Panc1 (cell line): Measurements from ENCODE around the gene LENEP. TPM values are rescaled to one million over a fixed set of nuclear protein-coding genes. Genes with fewer than 3 reads are reported as not detected.

Experiments used
- ATAC-seq: fragments of 200-7000 bp; cut with Tn5 transposase; 2 replicates; pipeline ENCODE4 v1.9.1; 2020; ENCODE audit warnings: mild to moderate bottlenecking, moderate library complexity
- BruUV-seq: library from RNA; stranded (reverse); fragments of 400-500 nt; replicated peaks from 2 replicates; lab custom pipeline; 2021; lab: Mats Ljungman, UMichigan
- CTCF ChIA-PET: fragments of 300-600 bp; sonication (Branson Sonifier 250); formaldehyde crosslinking; loops from one replicate; lab custom pipeline; 2022; ENCODE audit warnings: antibody characterized with exemption; lab: Charles Lee
- POLR2A ChIA-PET: fragments of 300-600 bp; sonication (Branson Sonifier 250); formaldehyde crosslinking; loops from one replicate; lab custom pipeline; 2022; ENCODE audit warnings: antibody characterized with exemption; lab: Charles Lee
- DNase-seq: peaks from one replicate; pipeline ENCODE4 v3.0.0-alpha.2; 2010; ENCODE audit warnings: low read depth, low spot score
- H3K27ac ChIP-seq: 2 replicates; pipeline ENCODE4 v1.5.1; 2011; ENCODE audit warnings: mild to moderate bottlenecking, low read length, inconsistent platforms
- H3K27me3 ChIP-seq: fragments of 200-500 bp; sonication (Bioruptor generic); 2 replicates; pipeline ENCODE4 v1.6.0; 2014; ENCODE audit warnings: low read length, inconsistent platforms; ENCODE audit not compliant: control insufficient read depth, insufficient read depth
- H3K36me3 ChIP-seq: fragments of 200-500 bp; sonication (Bioruptor generic); 2 replicates; pipeline ENCODE4 v1.5.1; 2014; ENCODE audit warnings: inconsistent platforms, mild to moderate bottlenecking, low read length, moderate library complexity; ENCODE audit not compliant: control insufficient read depth, insufficient read depth
- H3K4me1 ChIP-seq: 2 replicates; pipeline ENCODE4 v1.5.1; 2011; ENCODE audit warnings: inconsistent platforms, mild to moderate bottlenecking, low read length, moderate library complexity; ENCODE audit not compliant: control insufficient read depth, insufficient read depth
- H3K4me3 ChIP-seq, 2 experiments: 2 replicates each; pipeline ENCODE4 v1.5.1; 2011 to 2012; ENCODE audit warnings: low read depth in 2 of 2, low read length in 2 of 2, mild to moderate bottlenecking in 2 of 2, inconsistent platforms in 1 of 2, moderate library complexity in 1 of 2
- H3K9me3 ChIP-seq: fragments of 200-500 bp; sonication (Bioruptor generic); 2 replicates; pipeline ENCODE4 v1.5.1; 2014; ENCODE audit warnings: low read depth, mild to moderate bottlenecking, inconsistent platforms, low read length, moderate library complexity; ENCODE audit not compliant: control insufficient read depth, insufficient read depth
- POLR2AphosphoS5 ChIP-seq: IDR thresholded peaks from 2 replicates; pipeline ENCODE4 v1.6.1; 2012; ENCODE audit warnings: mild to moderate bottlenecking, low read depth, low read length, moderate library complexity
- SIN3A ChIP-seq: IDR thresholded peaks from 2 replicates; pipeline ENCODE4 v1.6.1; 2012; ENCODE audit warnings: low read depth, mild to moderate bottlenecking, low read length, moderate library complexity, borderline replicate concordance; ENCODE audit not compliant: insufficient read depth
- TCF7L2 ChIP-seq: IDR thresholded peaks from 2 replicates; pipeline ENCODE4 v1.6.1; 2011; ENCODE audit warnings: mild to moderate bottlenecking, low read depth, low read length, inconsistent platforms
- in situ Hi-C: cut with HindIII; loops from 2 replicates; pipeline ENCODE4 v1.10.0; 2016; ENCODE audit warnings: low sequenced_read_pairs, low pct_unique_long_range_greater_than_20kb
- intact Hi-C: fragments of 100-400 bp; cut with micrococcal nuclease; formaldehyde crosslinking; loops from one replicate; pipeline ENCODE4 v1.10.0; 2022; ENCODE audit not compliant: unreplicated experiment
- total RNA-seq: library from RNA; stranded (reverse); gene quantifications from one replicate; pipeline ENCODE4 v1.2.1, GENCODE V29; 2021; ENCODE audit not compliant: unreplicated experiment
- TF ChIP-seq, protein P1 (sequence below): fragments of 450-650 bp; IDR thresholded peaks from 2 replicates; pipeline ENCODE4 v1.5.1; 2017; ENCODE audit warnings: mild to moderate bottlenecking
- TF ChIP-seq, protein P2 (sequence below), 2 experiments: IDR thresholded peaks; 2 replicates each; pipeline ENCODE4 v1.6.1; 2011 to 2012; ENCODE audit warnings: low read depth in 2 of 2, control low read depth in 1 of 2, low read length in 1 of 2, mild to moderate bottlenecking in 1 of 2, moderate library complexity in 1 of 2; ENCODE audit not compliant: insufficient read depth in 1 of 2

Gene LENEP
- total RNA-seq, 1 experiment from 2014 or later: 0.67 TPM

DNA sequence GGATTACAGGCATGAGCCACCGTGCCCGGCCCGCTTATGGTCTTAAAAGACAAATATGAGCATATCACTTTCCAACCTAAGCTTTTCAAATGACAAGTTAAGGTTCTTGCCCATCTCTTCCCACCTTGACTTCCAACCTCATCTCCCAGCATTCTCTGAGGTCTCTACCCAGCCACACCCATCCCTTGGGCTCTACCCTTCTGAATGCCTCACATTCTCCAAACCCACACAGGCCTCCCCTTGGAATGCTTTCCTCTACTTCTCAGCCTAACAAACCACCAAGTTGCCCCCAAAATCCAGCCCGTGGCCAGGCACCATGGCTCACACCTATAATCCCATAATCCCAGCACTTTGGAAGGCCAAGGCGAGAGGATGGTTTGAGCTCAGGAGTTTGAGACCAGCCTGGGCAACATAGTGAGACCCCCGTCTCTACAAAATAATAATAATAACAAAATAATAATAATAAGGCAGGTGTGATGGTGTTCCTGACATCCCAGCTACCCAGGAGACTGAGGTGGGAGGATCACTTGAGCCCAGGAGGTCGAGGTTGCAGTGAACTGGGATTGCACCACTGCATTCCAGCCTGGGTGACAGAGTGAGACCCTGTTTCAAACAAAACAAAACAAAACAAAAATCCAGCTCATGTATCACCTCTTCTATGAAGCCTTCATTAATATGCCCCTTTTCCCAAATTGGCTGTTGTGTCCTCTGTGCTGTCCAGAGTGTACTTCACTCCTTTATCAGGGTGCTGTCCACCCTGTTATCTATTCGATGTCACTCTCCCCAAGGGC is 28.9 kb downstream of the LENEP start:
- intact Hi-C loops: no loop called here
- BruUV-seq: no TSS peak
- TF ChIP-seq SIN3A (no peak), TCF7L2 (no peak), POLR2AphosphoS5 (no peak)
- TF ChIP-seq, protein P1, sequence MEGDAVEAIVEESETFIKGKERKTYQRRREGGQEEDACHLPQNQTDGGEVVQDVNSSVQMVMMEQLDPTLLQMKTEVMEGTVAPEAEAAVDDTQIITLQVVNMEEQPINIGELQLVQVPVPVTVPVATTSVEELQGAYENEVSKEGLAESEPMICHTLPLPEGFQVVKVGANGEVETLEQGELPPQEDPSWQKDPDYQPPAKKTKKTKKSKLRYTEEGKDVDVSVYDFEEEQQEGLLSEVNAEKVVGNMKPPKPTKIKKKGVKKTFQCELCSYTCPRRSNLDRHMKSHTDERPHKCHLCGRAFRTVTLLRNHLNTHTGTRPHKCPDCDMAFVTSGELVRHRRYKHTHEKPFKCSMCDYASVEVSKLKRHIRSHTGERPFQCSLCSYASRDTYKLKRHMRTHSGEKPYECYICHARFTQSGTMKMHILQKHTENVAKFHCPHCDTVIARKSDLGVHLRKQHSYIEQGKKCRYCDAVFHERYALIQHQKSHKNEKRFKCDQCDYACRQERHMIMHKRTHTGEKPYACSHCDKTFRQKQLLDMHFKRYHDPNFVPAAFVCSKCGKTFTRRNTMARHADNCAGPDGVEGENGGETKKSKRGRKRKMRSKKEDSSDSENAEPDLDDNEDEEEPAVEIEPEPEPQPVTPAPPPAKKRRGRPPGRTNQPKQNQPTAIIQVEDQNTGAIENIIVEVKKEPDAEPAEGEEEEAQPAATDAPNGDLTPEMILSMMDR: no peak
- TF ChIP-seq, protein P2, sequence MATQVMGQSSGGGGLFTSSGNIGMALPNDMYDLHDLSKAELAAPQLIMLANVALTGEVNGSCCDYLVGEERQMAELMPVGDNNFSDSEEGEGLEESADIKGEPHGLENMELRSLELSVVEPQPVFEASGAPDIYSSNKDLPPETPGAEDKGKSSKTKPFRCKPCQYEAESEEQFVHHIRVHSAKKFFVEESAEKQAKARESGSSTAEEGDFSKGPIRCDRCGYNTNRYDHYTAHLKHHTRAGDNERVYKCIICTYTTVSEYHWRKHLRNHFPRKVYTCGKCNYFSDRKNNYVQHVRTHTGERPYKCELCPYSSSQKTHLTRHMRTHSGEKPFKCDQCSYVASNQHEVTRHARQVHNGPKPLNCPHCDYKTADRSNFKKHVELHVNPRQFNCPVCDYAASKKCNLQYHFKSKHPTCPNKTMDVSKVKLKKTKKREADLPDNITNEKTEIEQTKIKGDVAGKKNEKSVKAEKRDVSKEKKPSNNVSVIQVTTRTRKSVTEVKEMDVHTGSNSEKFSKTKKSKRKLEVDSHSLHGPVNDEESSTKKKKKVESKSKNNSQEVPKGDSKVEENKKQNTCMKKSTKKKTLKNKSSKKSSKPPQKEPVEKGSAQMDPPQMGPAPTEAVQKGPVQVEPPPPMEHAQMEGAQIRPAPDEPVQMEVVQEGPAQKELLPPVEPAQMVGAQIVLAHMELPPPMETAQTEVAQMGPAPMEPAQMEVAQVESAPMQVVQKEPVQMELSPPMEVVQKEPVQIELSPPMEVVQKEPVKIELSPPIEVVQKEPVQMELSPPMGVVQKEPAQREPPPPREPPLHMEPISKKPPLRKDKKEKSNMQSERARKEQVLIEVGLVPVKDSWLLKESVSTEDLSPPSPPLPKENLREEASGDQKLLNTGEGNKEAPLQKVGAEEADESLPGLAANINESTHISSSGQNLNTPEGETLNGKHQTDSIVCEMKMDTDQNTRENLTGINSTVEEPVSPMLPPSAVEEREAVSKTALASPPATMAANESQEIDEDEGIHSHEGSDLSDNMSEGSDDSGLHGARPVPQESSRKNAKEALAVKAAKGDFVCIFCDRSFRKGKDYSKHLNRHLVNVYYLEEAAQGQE (IDR thresholded peaks at IDR 0.05; ENCODE audit: insufficient read depth in 1 of 2, low read depth in 2 of 2, low read length in 1 of 2): no peak
- in situ Hi-C loops: no loop called here
- Histone ChIP-seq H3K9me3 (no peaks in the 10 kb centered on the region), H3K27me3 (no peaks in the 10 kb centered on the region), H3K4me3 (no peak overlapping the region), H3K27ac (no peak overlapping the region), H3K4me1 (peaks cover 11% of the 10 kb centered on the region), H3K36me3 (no peaks in the 10 kb centered on the region)
- ChIA-PET POLR2A (interaction anchor here (0.6 kb wide), 1 partner anchor 15 kb away, joined by 3 read pairs; no protein-coding TSS in a partner anchor), CTCF (interaction anchor here (0.5 to 0.7 kb wide), 2 partner anchors 116 to 166 kb away, joined by 3 to 4 read pairs; no protein-coding TSS in a partner anchor)
- ATAC-seq: no peak
- no peak for DNase-seq

DNA sequence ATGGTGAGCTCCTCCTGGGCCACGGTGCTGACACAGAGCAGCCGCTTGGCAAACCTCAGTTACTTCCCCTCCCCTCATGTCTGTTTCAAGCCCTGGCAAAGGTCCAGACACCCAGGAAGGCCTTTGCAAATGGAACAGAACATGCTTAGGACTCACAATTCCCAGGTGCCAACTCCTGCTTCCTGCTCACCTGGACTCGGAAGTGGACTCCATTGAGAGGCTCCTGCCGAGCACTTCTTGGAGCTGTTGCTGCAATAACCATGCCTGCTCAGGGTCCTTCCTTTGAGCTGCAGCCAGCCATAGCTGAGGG is 29.5 kb downstream of the LENEP start:
- ATAC-seq (no peak), DNase-seq (no peak)
- ChIA-PET POLR2A (no interaction called here), CTCF (no interaction called here)
- no TSS peak for BruUV-seq
- Histone ChIP-seq H3K27ac (no peak overlapping the region), H3K27me3 (no peaks in the 10 kb centered on the region), H3K9me3 (no peaks in the 10 kb centered on the region), H3K4me3 (no peak overlapping the region), H3K4me1 (peaks cover 7% of the 10 kb centered on the region), H3K36me3 (no peaks in the 10 kb centered on the region)
- TF ChIP-seq, protein P2 (IDR thresholded peaks at IDR 0.05; ENCODE audit: insufficient read depth in 1 of 2, low read depth in 2 of 2, low read length in 1 of 2): no peak
- no peak for TF ChIP-seq SIN3A
- TF ChIP-seq TCF7L2: no peak
- TF ChIP-seq, protein P1: no peak
- no peak for TF ChIP-seq POLR2AphosphoS5
- in situ Hi-C loops (no loop called here), intact Hi-C loops (no loop called here)
